ENCODE data around the gene HDGFL2. TPM values are rescaled to one million over a fixed set of nuclear protein-coding genes. Genes with fewer than 3 reads are reported as not detected.

Gene HDGFL2
- total RNA-seq, 1 experiment from 2014 or later: 56.1 TPM

Small RNAs within 50 kb of the gene (small RNA-seq; reads per million reads assigned to genes)
- gene MIR4746: not detected

Other genes starting within 250 kb of the HDGFL2 start
- not detected in 2 replicates for gene EBI3, start 242.8 kb upstream of the HDGFL2 start, total RNA-seq (2014; rRNA removed; shearing (Covaris generic))
- 25.5 and 36.1 TPM in 2 replicates for gene YJU2, start 225.2 kb upstream of the HDGFL2 start, total RNA-seq (2014; rRNA removed; shearing (Covaris generic))
- gene SHD, start 193.0 kb upstream of the HDGFL2 start, total RNA-seq (2014; rRNA removed; shearing (Covaris generic)): 0.21 and 1.6 TPM in 2 replicates
- not detected in 2 replicates for gene TMIGD2, start 169.9 kb upstream of the HDGFL2 start, total RNA-seq (2014; rRNA removed; shearing (Covaris generic))
- gene FSD1, start 167.7 kb upstream of the HDGFL2 start, total RNA-seq (2014; rRNA removed; shearing (Covaris generic)): 0.41 and 0.60 TPM in 2 replicates
- gene STAP2, start 133.5 kb upstream of the HDGFL2 start, total RNA-seq (2014; rRNA removed; shearing (Covaris generic)): 69.6 and 74.4 TPM in 2 replicates
- gene MPND, start 128.7 kb upstream of the HDGFL2 start, total RNA-seq (2014; rRNA removed; shearing (Covaris generic)): 9.4 and 18.6 TPM in 2 replicates
- gene SH3GL1, start 71.8 kb upstream of the HDGFL2 start, total RNA-seq (2014; rRNA removed; shearing (Covaris generic)): 43.5 and 55.5 TPM in 2 replicates
- 49.7 and 63.7 TPM in 2 replicates for gene CHAF1A, start 69.7 kb upstream of the HDGFL2 start, total RNA-seq (2014; rRNA removed; shearing (Covaris generic))
- gene UBXN6, start 14.5 kb upstream of the HDGFL2 start, total RNA-seq (2014; rRNA removed; shearing (Covaris generic)): 84.8 and 85.4 TPM in 2 replicates
- gene PLIN4, start 46.2 kb downstream of the HDGFL2 start, total RNA-seq (2014; rRNA removed; shearing (Covaris generic)): 8.5 TPM in 2 replicates
- 0.86 and 4.5 TPM in 2 replicates for gene PLIN5, start 62.9 kb downstream of the HDGFL2 start, total RNA-seq (2014; rRNA removed; shearing (Covaris generic))
- 16.1 and 19.1 TPM in 2 replicates for gene LRG1, start 67.7 kb downstream of the HDGFL2 start, total RNA-seq (2014; rRNA removed; shearing (Covaris generic))
- 0.70 and 0.84 TPM in 2 replicates for gene SEMA6B, start 87.4 kb downstream of the HDGFL2 start, total RNA-seq (2014; rRNA removed; shearing (Covaris generic))
- gene TNFAIP8L1, start 167.2 kb downstream of the HDGFL2 start, total RNA-seq (2014; rRNA removed; shearing (Covaris generic)): 6.3 TPM in 2 replicates
- 139 and 152 TPM in 2 replicates for gene MYDGF, start 198.0 kb downstream of the HDGFL2 start, total RNA-seq (2014; rRNA removed; shearing (Covaris generic))